H1 (cell line): ENCODE measurements around the gene KAZALD1. TPM values are rescaled to one million over a fixed set of nuclear protein-coding genes. Genes with fewer than 3 reads are reported as not detected.

Source experiments
- CTCF ChIA-PET: fragments of 300-600 bp; sonication (Branson Sonifier 250); formaldehyde crosslinking; loops from one replicate; lab custom pipeline; 2021; ENCODE audit not compliant: partially characterized antibody; lab: Charles Lee
- POLR2A ChIA-PET: fragments of 300-600 bp; sonication (Branson Sonifier 250); formaldehyde crosslinking; loops from one replicate; lab custom pipeline; 2021; ENCODE audit warnings: inconsistent platforms; ENCODE audit not compliant: partially characterized antibody; lab: Charles Lee
- DNase-seq, 2 experiments: peaks; one replicate each; pipeline versions ENCODE4 v3.0.0 to v3.0.0-alpha.2; 2010 to 2022; ENCODE audit warnings: low spot score in 2 of 2, low read depth in 1 of 2, mixed read lengths in 1 of 2
- FAIRE-seq: peaks from 2 replicates; lab custom pipeline; 2011; peaks lifted over from hg19 to GRCh38; lab: Jason Lieb, UNC
- H2AFZ ChIP-seq: 2 replicates; pipeline ENCODE4 v1.8.1; 2012; ENCODE audit warnings: low read length, inconsistent platforms
- H2AK5ac ChIP-seq: 2 replicates; pipeline ENCODE4 v1.6.1; 2013; ENCODE audit warnings: low read depth, low read length
- H2BK120ac ChIP-seq: replicated peaks from 2 replicates; pipeline ENCODE3; 2013; ENCODE audit warnings: low read depth, low read length, inconsistent platforms
- H2BK12ac ChIP-seq: 2 replicates; pipeline ENCODE4 v1.6.1; 2013; ENCODE audit warnings: low read depth, low read length
- H2BK15ac ChIP-seq: 2 replicates; pipeline ENCODE4 v1.6.1; 2013; ENCODE audit warnings: low read length
- H2BK20ac ChIP-seq: 2 replicates; pipeline ENCODE4 v1.6.1; 2013; ENCODE audit warnings: low read length
- H2BK5ac ChIP-seq: 2 replicates; pipeline ENCODE4 v1.6.1; 2013; ENCODE audit warnings: low read depth, low read length
- H3K14ac ChIP-seq: 2 replicates; pipeline ENCODE4 v1.6.1; 2013; ENCODE audit warnings: inconsistent platforms; ENCODE audit not compliant: insufficient read length
- H3K18ac ChIP-seq: 2 replicates; pipeline ENCODE4 v1.6.1; 2013; ENCODE audit warnings: low read length; ENCODE audit errors: extremely low read depth
- H3K23ac ChIP-seq: 2 replicates; pipeline ENCODE4 v1.6.1; 2013; ENCODE audit warnings: inconsistent platforms; ENCODE audit not compliant: insufficient read length
- H3K23me2 ChIP-seq: 2 replicates; pipeline ENCODE4 v1.6.1; 2013; ENCODE audit warnings: low read depth, low read length
- H3K27ac ChIP-seq: 2 replicates; pipeline ENCODE4 v1.6.1; 2011; ENCODE audit warnings: low read depth, low read length, inconsistent platforms
- H3K27me3 ChIP-seq, 4 experiments: replicated peaks in 1 of 4; 1 replicate in 1 of 4; 2 replicates in 3 of 4; pipeline versions ENCODE4 v1.6.1 to v1.8.1; 2011 to 2013; ENCODE audit warnings: low read length in 3 of 4, mild to moderate bottlenecking in 3 of 4, inconsistent platforms in 2 of 4, mixed read lengths in 2 of 4, moderate library complexity in 1 of 4; ENCODE audit not compliant: control insufficient read depth in 3 of 4, insufficient read depth in 3 of 4; ENCODE audit errors: extremely low read depth in 1 of 4
- H3K36me3 ChIP-seq, 4 experiments: 2 replicates each; pipeline versions ENCODE4 v1.6.1 to v1.8.1; 2011 to 2013; ENCODE audit warnings: mild to moderate bottlenecking in 4 of 4, low read length in 3 of 4, moderate library complexity in 2 of 4, control low read depth in 1 of 4, inconsistent platforms in 1 of 4; ENCODE audit not compliant: insufficient read depth in 4 of 4, control insufficient read depth in 2 of 4
- H3K4ac ChIP-seq: replicated peaks from 2 replicates; pipeline ENCODE3; 2013; ENCODE audit warnings: low read length, low read depth, mixed read lengths, inconsistent platforms; ENCODE audit not compliant: insufficient read length
- H3K4me1 ChIP-seq, 4 experiments: replicated peaks in 1 of 4; 1 replicate in 1 of 4; 2 replicates in 3 of 4; pipeline versions ENCODE4 v1.6.1 to v1.8.1; 2011 to 2013; ENCODE audit warnings: low read length in 3 of 4, inconsistent platforms in 2 of 4, mixed read lengths in 1 of 4; ENCODE audit not compliant: insufficient read depth in 4 of 4, control insufficient read depth in 3 of 4
- H3K4me2 ChIP-seq, 2 experiments: 2 replicates each; pipeline versions ENCODE4 v1.6.1 to v1.8.1; 2011 to 2013; ENCODE audit warnings: low read depth in 2 of 2, low read length in 2 of 2, control low read depth in 1 of 2, inconsistent platforms in 1 of 2, mild to moderate bottlenecking in 1 of 2; ENCODE audit not compliant: insufficient read depth in 1 of 2
- H3K4me3 ChIP-seq, 4 experiments: fragments of 200-600, 300-600 bp in 1 of 4; sonication (generic), shearing (Covaris generic), sonication (Bioruptor Twin) in 1 of 4; 2 replicates each; pipeline versions ENCODE4 v1.5.1 to v1.8.1; 2011 to 2016; ENCODE audit warnings: low read length in 4 of 4, low read depth in 3 of 4, control low read depth in 2 of 4, inconsistent platforms in 2 of 4, mild to moderate bottlenecking in 2 of 4, mixed read lengths in 1 of 4, moderate library complexity in 1 of 4; ENCODE audit not compliant: insufficient read depth in 2 of 4; ENCODE audit errors: extremely low read depth in 1 of 4
- H3K56ac ChIP-seq: replicated peaks from 2 replicates; pipeline ENCODE3; 2013; ENCODE audit warnings: low read depth, mild to moderate bottlenecking, mixed read lengths, low read length, inconsistent platforms; ENCODE audit not compliant: insufficient read length
- H3K79me1 ChIP-seq: 2 replicates; pipeline ENCODE4 v1.6.1; 2013; ENCODE audit warnings: low read depth, low read length, control low read depth
- H3K79me2 ChIP-seq, 2 experiments: 2 replicates each; pipeline versions ENCODE4 v1.6.1 to v1.8.1; 2012 to 2013; ENCODE audit warnings: low read length in 2 of 2, mild to moderate bottlenecking in 2 of 2, inconsistent platforms in 1 of 2; ENCODE audit not compliant: insufficient read depth in 2 of 2, control insufficient read depth in 1 of 2
- H3K9ac ChIP-seq, 4 experiments: replicated peaks in 1 of 4; 1 replicate in 1 of 4; 2 replicates in 3 of 4; pipeline versions ENCODE4 v1.6.1 to v1.8.1; 2011 to 2013; ENCODE audit warnings: low read depth in 3 of 4, low read length in 3 of 4, control low read depth in 2 of 4, mild to moderate bottlenecking in 2 of 4, moderate library complexity in 2 of 4, inconsistent platforms in 1 of 4; ENCODE audit errors: extremely low read depth in 1 of 4
- H3K9me3 ChIP-seq, 2 experiments: 2 replicates each; pipeline versions ENCODE4 v1.6.1 to v1.8.1; 2012 to 2013; ENCODE audit warnings: mild to moderate bottlenecking in 2 of 2, moderate library complexity in 2 of 2, control low read depth in 1 of 2, inconsistent platforms in 1 of 2, low read depth in 1 of 2, low read length in 1 of 2, mixed read lengths in 1 of 2; ENCODE audit not compliant: insufficient read depth in 2 of 2
- H4K20me1 ChIP-seq, 2 experiments: replicated peaks in 1 of 2; 2 replicates each; pipeline versions ENCODE3 to v1.8.1; 2011 to 2013; ENCODE audit warnings: inconsistent platforms in 2 of 2, low read length in 2 of 2, mild to moderate bottlenecking in 1 of 2; ENCODE audit not compliant: insufficient read depth in 2 of 2, control insufficient read depth in 1 of 2
- H4K5ac ChIP-seq: 2 replicates; pipeline ENCODE4 v1.6.1; 2013; ENCODE audit warnings: low read length, low read depth, mixed read lengths, inconsistent platforms; ENCODE audit not compliant: insufficient read length
- H4K8ac ChIP-seq: 2 replicates; pipeline ENCODE4 v1.8.0; 2013; ENCODE audit warnings: mild to moderate bottlenecking, moderate library complexity, low read length, inconsistent platforms; ENCODE audit not compliant: insufficient read depth; ENCODE audit errors: extremely low read depth
- H4K91ac ChIP-seq: replicated peaks from 2 replicates; pipeline ENCODE3; 2013; ENCODE audit warnings: low read length, mixed read lengths, inconsistent platforms; ENCODE audit not compliant: insufficient read length
- CEBPB ChIP-seq: IDR thresholded peaks from 2 replicates; pipeline ENCODE4 v1.6.1; 2012; ENCODE audit warnings: low read depth, low read length
- CHD1 ChIP-seq: IDR thresholded peaks from 2 replicates; pipeline ENCODE4 v1.6.1; 2012; ENCODE audit warnings: low read depth, low read length, improper control_type of control experiment
- CREB1 ChIP-seq: IDR thresholded peaks from 2 replicates; pipeline ENCODE4 v1.6.1; 2012; ENCODE audit warnings: inconsistent platforms
- E2F6 ChIP-seq: IDR thresholded peaks from 2 replicates; pipeline ENCODE4 v1.6.1; 2012; ENCODE audit warnings: inconsistent platforms
- EGR1 ChIP-seq: IDR thresholded peaks from 2 replicates; pipeline ENCODE4 v1.6.1; 2011; ENCODE audit warnings: low read depth, low read length, borderline replicate concordance
- GABPA ChIP-seq: IDR thresholded peaks from 2 replicates; pipeline ENCODE4 v1.6.1; 2011; ENCODE audit warnings: mild to moderate bottlenecking, low read length, moderate library complexity, borderline replicate concordance; ENCODE audit not compliant: insufficient read depth
- GTF2F1 ChIP-seq: IDR thresholded peaks from 2 replicates; pipeline ENCODE4 v1.6.1; 2012; ENCODE audit warnings: low read depth, low read length, improper control_type of control experiment, borderline replicate concordance
- JUND ChIP-seq: IDR thresholded peaks from 2 replicates; pipeline ENCODE4 v1.6.1; 2011; ENCODE audit warnings: mild to moderate bottlenecking, improper control_type of control experiment, low read length
- KDM5A ChIP-seq: fragments of 200-600 bp; IDR thresholded peaks from 2 replicates; pipeline ENCODE4 v1.7.1; 2012; ENCODE audit warnings: mild to moderate bottlenecking, low read length, inconsistent platforms, mixed read lengths
- RAD21 ChIP-seq, 2 experiments: IDR thresholded peaks in 1 of 2; conservative IDR thresholded peaks in 1 of 2; 2 replicates each; pipeline ENCODE4 v1.6.1; 2011; ENCODE audit warnings: low read depth in 2 of 2, low read length in 2 of 2, improper control_type of control experiment in 1 of 2, inconsistent platforms in 1 of 2, mild to moderate bottlenecking in 1 of 2, moderate library complexity in 1 of 2
- SIN3A ChIP-seq, 2 experiments: IDR thresholded peaks in 1 of 2; conservative IDR thresholded peaks in 1 of 2; 2 replicates each; pipeline ENCODE4 v1.6.1; 2011 to 2012; ENCODE audit warnings: low read length in 2 of 2, improper control_type of control experiment in 1 of 2, low read depth in 1 of 2, mild to moderate bottlenecking in 1 of 2
- SIRT6 ChIP-seq: IDR thresholded peaks from one replicate; pipeline ENCODE4 v1.7.1; 2012; ENCODE audit warnings: low read length, inconsistent platforms
- TAF1 ChIP-seq: IDR thresholded peaks from 2 replicates; pipeline ENCODE4 v1.6.1; 2011; ENCODE audit warnings: mild to moderate bottlenecking, low read depth, low read length
- TCF12 ChIP-seq: IDR thresholded peaks from 2 replicates; pipeline ENCODE4 v1.6.1; 2011; ENCODE audit warnings: low read depth, mild to moderate bottlenecking, low read length
- WGBS, 2 experiments: shearing (Covaris generic) in 1 of 2; methylation state at CpG; one replicate each; pipeline versions ENCODE4 v1.1.6 to v1.1.7; 2013 to 2015; ENCODE audit warnings: low lambda C conversion rate in 2 of 2, mixed read lengths in 2 of 2, inconsistent platforms in 1 of 2, low coverage in 1 of 2, missing lambda C conversion rate in 1 of 2; ENCODE audit not compliant: insufficient replicate concordance in 2 of 2, insufficient coverage in 1 of 2, insufficient read length in 1 of 2; ENCODE audit errors: extremely low coverage in 1 of 2, missing lambda C conversion rate in 1 of 2; 5-methylcytosine and 5-hydroxymethylcytosine counted together
- polyA plus RNA-seq, 7 experiments: library from polyadenylated mRNA; depleted of rRNA in 3 of 7; stranded (reverse) in 5 of 7; unstranded in 2 of 7; fragments of >200 nt in 5 of 7; fragments of 200-250 nt in 2 of 7; gene quantifications; 1 replicate in 5 of 7; 2 replicates in 1 of 7; 4 replicates in 1 of 7; pipeline versions ENCODE4 v1.2.1 to v1.2.3, GENCODE V29; 2011 to 2013; ENCODE audit warnings: missing spikeins in 2 of 7, mixed read lengths in 2 of 7
- total RNA-seq: library from RNA; stranded (reverse); fragmentation: NEBNext Ultra II Directional; extraction: Animal tissue kit (Norgen Biotek cat#: 25700); gene quantifications from 2 replicates; pipeline ENCODE4 v1.2.1, GENCODE V29; 2021

KAZALD1 gene
- total and polyA plus RNA-seq, 2 of the 8 experiments (the other 6 are each of a cell fraction or from before 2014, with no cell fraction given): 0.65 to 1.9 TPM

GRCh38 chr10:101036726-101037125, 25.1 kb upstream of the KAZALD1 start:
- Histone ChIP-seq H3K4me2 (no peak overlapping the region), H2BK12ac (no peak overlapping the region), H3K79me2 (no peaks in the 10 kb centered on the region), H3K27ac (no peak overlapping the region), H3K23me2 (peaks cover 5% of the 10 kb centered on the region; the same call in 1 of the 2 replicates), H2BK120ac (no peak overlapping the region), H3K9me3 (no peaks in the 10 kb centered on the region), H3K9ac (no peak overlapping the region), H2BK5ac (no peak overlapping the region), H4K8ac (no peak overlapping the region; the same call in 1 of the 2 replicates), H3K4ac (no peak overlapping the region), H3K4me1 (peaks cover 0 to 8% (median 6%) of the 10 kb centered on the region in 4 experiments; a peak in 6 of 7 replicates), H3K14ac (no peak overlapping the region), H2BK20ac (no peak overlapping the region), H2AFZ (no peak overlapping the region), H3K79me1 (no peaks in the 10 kb centered on the region), H3K23ac (no peak overlapping the region), H4K5ac (no peak overlapping the region), H3K56ac (no peak overlapping the region), H3K4me3 (no peak overlapping the region), H2AK5ac (no peak overlapping the region), H3K36me3 (no peaks in the 10 kb centered on the region), H4K20me1 (peaks cover 0 to 3% of the 10 kb centered on the region in 2 experiments), H3K27me3 (peaks cover 0 to 31% (median 27%) of the 10 kb centered on the region in 4 experiments; a peak in 6 of 7 replicates), H2BK15ac (no peak overlapping the region), H3K18ac (no peak overlapping the region), H4K91ac (no peak overlapping the region)
- DNase-seq (no peak), FAIRE-seq (no peak)
- ChIA-PET POLR2A (interaction anchor here (0.7 kb wide), 1 partner anchor 18 kb away, joined by 3 read pairs; no protein-coding TSS in a partner anchor), CTCF (interaction anchor here (0.5 to 51.8 kb wide), 5 partner anchors 10 to 473 kb away, joined by 3 to 2176 read pairs (median 145); partner anchors contain the start of genes KAZALD1, PDZD7 and SFXN3)
- WGBS, 2 experiments: 82% methylated on average over 7 of the region's 7 CpGs; no CpG with 5 or more reads in 1 of the 2 experiments
- TF ChIP-seq SIRT6 (no peak), E2F6 (no peak), TCF12 (no peak), EGR1 (no peak), KDM5A (no peak), CEBPB (no peak), CREB1 (no peak), CHD1 (no peak), RAD21 (IDR thresholded peaks at IDR 0.05 in 1 of 2, conservative IDR thresholded peaks at IDR 0.05 in 1 of 2; ENCODE audit: low read depth in 2 of 2, low read length in 2 of 2) (no peak), JUND (no peak), GTF2F1 (no peak), SIN3A (conservative IDR thresholded peaks at IDR 0.05 in 1 of 2, IDR thresholded peaks at IDR 0.05 in 1 of 2; ENCODE audit: low read depth in 1 of 2, low read length in 2 of 2) (no peak), TAF1 (no peak), GABPA (no peak)
